ENCODE results near the gene PROS1. TPM values are rescaled to one million over a fixed set of nuclear protein-coding genes. Genes with fewer than 3 reads are reported as not detected.

PROS1 gene
- polyA plus RNA-seq, 1 of the 3 experiments (the other 2 are of a cell fraction): 9.1 TPM

DNA sequence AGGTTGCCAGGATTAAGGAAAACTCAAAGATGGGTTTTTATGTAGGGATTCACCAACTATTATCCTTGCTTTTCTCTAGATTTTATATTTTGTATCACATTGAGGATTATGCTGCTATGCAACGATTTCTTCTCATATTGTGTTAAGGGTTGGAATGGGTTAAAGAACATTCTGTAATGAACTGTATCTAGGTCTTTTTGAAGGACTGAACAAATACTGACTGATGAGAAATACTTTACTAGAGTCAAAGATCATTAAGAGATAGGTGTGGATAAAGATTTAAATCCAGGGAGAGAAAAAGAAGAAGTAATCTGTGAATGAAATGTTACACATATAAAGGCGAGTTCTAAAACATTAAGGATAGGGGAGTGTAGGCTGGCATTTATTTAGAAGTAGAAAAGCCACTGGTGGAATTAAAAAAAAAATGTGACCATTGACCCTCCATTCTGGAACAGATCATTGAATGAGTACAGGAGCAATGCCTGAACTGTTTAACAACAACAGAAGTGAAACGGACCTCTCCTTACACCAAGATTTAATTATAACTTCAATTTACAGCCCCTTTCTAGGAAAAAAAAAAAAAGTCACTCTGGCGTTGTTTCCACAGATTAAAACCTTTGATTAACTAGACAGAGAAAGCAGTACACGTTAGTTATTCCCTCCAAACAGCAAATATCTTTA, 39.2 kb downstream of the PROS1 start:
- ChIA-PET POLR2A (no interaction called here), CTCF (interaction anchor here (0.7 kb wide), 1 partner anchor 366 kb away, joined by 3 read pairs; no protein-coding TSS in a partner anchor)
- H4K20me1 ChIP-seq (ENCODE audit: insufficient read depth): no peaks in the 10 kb centered on the region
- H3K4me3 ChIP-seq (ENCODE audit: low read depth in 2 of 2, low read length in 1 of 2): no peak overlapping the region
- no peak overlapping the region for H3K27ac ChIP-seq (ENCODE audit: low read depth in 2 of 2, low read length in 1 of 2)
- TF ChIP-seq POLR2AphosphoS5 (IDR thresholded peaks at IDR 0.05; ENCODE audit: low read depth, low read length): no peak
- TF ChIP-seq EP300 (IDR thresholded peaks at IDR 0.05; ENCODE audit: borderline replicate concordance in 1 of 2, low read depth in 1 of 2, low read length in 1 of 2): no peak
- TF ChIP-seq GATA2 (CRISPR knock-in tag; IDR thresholded peaks at IDR 0.05): no peak
- TF ChIP-seq ELF1 (IDR thresholded peaks at IDR 0.05): no peak
- no peak for TF ChIP-seq TAF1 (IDR thresholded peaks at IDR 0.05; ENCODE audit: borderline replicate concordance, low read depth, low read length)
- no peak for TF ChIP-seq RAD21 (IDR thresholded peaks at IDR 0.05; ENCODE audit: low read length)
- no peak for TF ChIP-seq FOSL2 (IDR thresholded peaks at IDR 0.05; ENCODE audit: borderline replicate concordance, low read depth)
- no peak for TF ChIP-seq FOXJ3 (CRISPR knock-in tag; IDR thresholded peaks at IDR 0.05)
- TF ChIP-seq, protein P1, sequence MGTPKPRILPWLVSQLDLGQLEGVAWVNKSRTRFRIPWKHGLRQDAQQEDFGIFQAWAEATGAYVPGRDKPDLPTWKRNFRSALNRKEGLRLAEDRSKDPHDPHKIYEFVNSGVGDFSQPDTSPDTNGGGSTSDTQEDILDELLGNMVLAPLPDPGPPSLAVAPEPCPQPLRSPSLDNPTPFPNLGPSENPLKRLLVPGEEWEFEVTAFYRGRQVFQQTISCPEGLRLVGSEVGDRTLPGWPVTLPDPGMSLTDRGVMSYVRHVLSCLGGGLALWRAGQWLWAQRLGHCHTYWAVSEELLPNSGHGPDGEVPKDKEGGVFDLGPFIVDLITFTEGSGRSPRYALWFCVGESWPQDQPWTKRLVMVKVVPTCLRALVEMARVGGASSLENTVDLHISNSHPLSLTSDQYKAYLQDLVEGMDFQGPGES (IDR thresholded peaks at IDR 0.05; ENCODE audit: low read depth, low read length): no peak
- TF ChIP-seq, protein P2, sequence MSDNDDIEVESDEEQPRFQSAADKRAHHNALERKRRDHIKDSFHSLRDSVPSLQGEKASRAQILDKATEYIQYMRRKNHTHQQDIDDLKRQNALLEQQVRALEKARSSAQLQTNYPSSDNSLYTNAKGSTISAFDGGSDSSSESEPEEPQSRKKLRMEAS (IDR thresholded peaks at IDR 0.05; ENCODE audit: low read depth): no peak
- no peak for TF ChIP-seq JUND (IDR thresholded peaks at IDR 0.05)
- no peak for TF ChIP-seq TCF12 (IDR thresholded peaks at IDR 0.05)
- TF ChIP-seq, protein P3, sequence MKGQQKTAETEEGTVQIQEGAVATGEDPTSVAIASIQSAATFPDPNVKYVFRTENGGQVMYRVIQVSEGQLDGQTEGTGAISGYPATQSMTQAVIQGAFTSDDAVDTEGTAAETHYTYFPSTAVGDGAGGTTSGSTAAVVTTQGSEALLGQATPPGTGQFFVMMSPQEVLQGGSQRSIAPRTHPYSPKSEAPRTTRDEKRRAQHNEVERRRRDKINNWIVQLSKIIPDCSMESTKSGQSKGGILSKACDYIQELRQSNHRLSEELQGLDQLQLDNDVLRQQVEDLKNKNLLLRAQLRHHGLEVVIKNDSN (IDR thresholded peaks at IDR 0.05; ENCODE audit: borderline replicate concordance, low read depth): no peak
- no peak for TF ChIP-seq MEF2A (IDR thresholded peaks at IDR 0.05; ENCODE audit: borderline replicate concordance, low read depth)
- TF ChIP-seq NRF1 (IDR thresholded peaks at IDR 0.05; ENCODE audit: low read depth, low read length): no peak
- TF ChIP-seq RFX5 (IDR thresholded peaks at IDR 0.05; ENCODE audit: low read length): no peak
- TF ChIP-seq, protein P4, sequence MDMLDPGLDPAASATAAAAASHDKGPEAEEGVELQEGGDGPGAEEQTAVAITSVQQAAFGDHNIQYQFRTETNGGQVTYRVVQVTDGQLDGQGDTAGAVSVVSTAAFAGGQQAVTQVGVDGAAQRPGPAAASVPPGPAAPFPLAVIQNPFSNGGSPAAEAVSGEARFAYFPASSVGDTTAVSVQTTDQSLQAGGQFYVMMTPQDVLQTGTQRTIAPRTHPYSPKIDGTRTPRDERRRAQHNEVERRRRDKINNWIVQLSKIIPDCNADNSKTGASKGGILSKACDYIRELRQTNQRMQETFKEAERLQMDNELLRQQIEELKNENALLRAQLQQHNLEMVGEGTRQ (IDR thresholded peaks at IDR 0.05; ENCODE audit: borderline replicate concordance, low read depth, low read length): no peak
- no peak for TF ChIP-seq MXI1 (IDR thresholded peaks at IDR 0.05; ENCODE audit: low read depth, low read length)
- TF ChIP-seq TEAD4 (IDR thresholded peaks at IDR 0.05; ENCODE audit: borderline replicate concordance, insufficient read depth): no peak
- no peaks in the 10 kb centered on the region for H3K36me3 ChIP-seq (replicated peaks in 1 of 2; ENCODE audit: control insufficient read depth in 1 of 2, insufficient read depth in 2 of 2, low read length in 1 of 2)
- no peak overlapping the region for H3K4me2 ChIP-seq
- 48% methylated on average over 5 of the region's 5 CpGs for WGBS (ENCODE audit: low lambda C conversion rate)
- no peaks in the 10 kb centered on the region for H3K79me2 ChIP-seq (ENCODE audit: insufficient read depth)
- no peak for DNase-seq
- H3K9me2 ChIP-seq: no peaks in the 10 kb centered on the region
- H3K4me1 ChIP-seq (ENCODE audit: control insufficient read depth in 1 of 2, insufficient read depth in 2 of 2, low read depth in 1 of 2, low read length in 1 of 2): no peaks in the 10 kb centered on the region; a peak in 1 of 4 replicates
- no peak overlapping the region for H3K9ac ChIP-seq
- H3F3A ChIP-seq (replicated peaks; ENCODE audit: insufficient read depth): no peaks in the 10 kb centered on the region
- no peaks in the 10 kb centered on the region for H3K9me3 ChIP-seq
- H3K27me3 ChIP-seq (ENCODE audit: insufficient read depth): no peaks in the 10 kb centered on the region
- H2AFZ ChIP-seq (ENCODE audit: low read depth): no peak overlapping the region
